Endodermal cell (in vitro differentiated cells): ENCODE results near the gene ABCG1. TPM values are rescaled to one million over a fixed set of nuclear protein-coding genes. Genes with fewer than 3 reads are reported as not detected.

ENCODE experiments used
- DNase-seq: peaks from one replicate; pipeline ENCODE4 v3.0.0-alpha.2; 2017
- H3K27ac ChIP-seq: 2 replicates; pipeline ENCODE4 v1.5.1; 2013; ENCODE audit warnings: mild to moderate bottlenecking, low read depth, low read length, moderate library complexity
- H3K27me3 ChIP-seq: 2 replicates; pipeline ENCODE4 v1.6.1; 2013; ENCODE audit warnings: mild to moderate bottlenecking, low read length, moderate library complexity; ENCODE audit not compliant: insufficient read depth, control insufficient read depth, poor library complexity, severe bottlenecking
- H3K36me3 ChIP-seq: 2 replicates; pipeline ENCODE4 v1.7.0; 2013; ENCODE audit warnings: mild to moderate bottlenecking, low read length, moderate library complexity; ENCODE audit not compliant: control insufficient read depth, insufficient read depth
- H3K4me1 ChIP-seq: one replicate; pipeline ENCODE4 v1.7.0; 2013; ENCODE audit warnings: low read length; ENCODE audit not compliant: control insufficient read depth, insufficient read depth
- H3K4me3 ChIP-seq: 2 replicates; pipeline ENCODE4 v1.5.1; 2013; ENCODE audit warnings: mild to moderate bottlenecking, low read length, moderate library complexity
- H3K9ac ChIP-seq: 2 replicates; pipeline ENCODE4 v1.6.1; 2013; ENCODE audit warnings: mild to moderate bottlenecking, low read length, moderate library complexity; ENCODE audit not compliant: poor library complexity, severe bottlenecking; ENCODE audit errors: extremely low read depth
- H3K9me3 ChIP-seq: 2 replicates; pipeline ENCODE4 v1.6.1; 2013; ENCODE audit warnings: mild to moderate bottlenecking, low read length, moderate library complexity; ENCODE audit not compliant: control insufficient read depth
- H3K27ac Mint-ChIP-seq: 2 replicates; pipeline ENCODE4 v1.8.0; 2020; ENCODE audit warnings: mixed read lengths
- H3K27me3 Mint-ChIP-seq: 2 replicates; pipeline ENCODE4 v1.8.0; 2021; ENCODE audit warnings: mild to moderate bottlenecking, mixed read lengths; ENCODE audit not compliant: insufficient read depth
- H3K36me3 Mint-ChIP-seq: 2 replicates; pipeline ENCODE4 v1.8.0; 2020; ENCODE audit warnings: low read depth, mixed read lengths
- H3K4me1 Mint-ChIP-seq: 2 replicates; pipeline ENCODE4 v1.8.0; 2020; ENCODE audit warnings: mixed read lengths
- H3K4me3 Mint-ChIP-seq: 2 replicates; pipeline ENCODE4 v1.8.0; 2020; ENCODE audit warnings: mild to moderate bottlenecking, moderate library complexity, mixed read lengths
- H3K9me3 Mint-ChIP-seq: 2 replicates; pipeline ENCODE4 v1.8.0; 2020; ENCODE audit warnings: mild to moderate bottlenecking, mixed read lengths
- CTCF ChIP-seq: fragments of 200-600 bp; sonication (generic); conservative IDR thresholded peaks from 2 replicates; pipeline ENCODE4 v1.5.0; 2021; ENCODE audit warnings: antibody characterized with exemption, mild to moderate bottlenecking
- WGBS, 2 experiments: methylation state at CpG; one replicate each; pipeline versions ENCODE4 v1.1.5 to v1.1.7; 2013; ENCODE audit warnings: missing lambda C conversion rate in 2 of 2, mixed read lengths in 1 of 2; ENCODE audit not compliant: insufficient coverage in 1 of 2, insufficient read length in 1 of 2; 5-methylcytosine and 5-hydroxymethylcytosine counted together
- total RNA-seq, 2 donors: library from RNA; stranded (reverse); fragmentation: NEBNext Ultra II Directional in 1 of 2; extraction: Animal tissue kit (Norgen Biotek cat#: 25700) in 1 of 2; gene quantifications; 2 replicates in 1 of 2; 3 replicates in 1 of 2; pipeline ENCODE4 v1.2.1, GENCODE V29; 2021

ABCG1 gene
- total RNA-seq, 2 donors from 2014 or later, result 1.6 to 5.4 TPM

- peaks cover 24% of the 10 kb centered on the region for H3K4me1 Mint-ChIP-seq
Measured at GRCh38 chr21:42238185-42238934, 19.4 kb downstream of the ABCG1 start.

GRCh38 chr21:42239556-42239955 lies 20.6 kb downstream of the ABCG1 start:
- 91 to 93% methylated on average over 4 to 8 of the region's 8 CpGs for WGBS, 2 experiments

More at GRCh38 chr21:42238185-42238934, 19.4 kb downstream of the ABCG1 start:
- 94 to 97% methylated on average over 10 to 11 of the region's 12 CpGs for WGBS, 2 experiments
- TF ChIP-seq CTCF, result no peak
- Histone ChIP-seq H3K4me3 (no peak overlapping the region), H3K9ac (no peak overlapping the region), H3K27me3 (peaks cover 46% of the 10 kb centered on the region), H3K9me3 (no peaks in the 10 kb centered on the region), H3K36me3 (no peaks in the 10 kb centered on the region), H3K4me1 (peaks cover 7% of the 10 kb centered on the region), H3K27ac (no peak overlapping the region)
- no peak for DNase-seq
- H3K27me3 Mint-ChIP-seq, result peaks cover 36% of the 10 kb centered on the region
- H3K27ac Mint-ChIP-seq, result no peak overlapping the region
- H3K36me3 Mint-ChIP-seq, result no peaks in the 10 kb centered on the region
- no peak overlapping the region for H3K4me3 Mint-ChIP-seq
- no peaks in the 10 kb centered on the region for H3K9me3 Mint-ChIP-seq

DNA sequence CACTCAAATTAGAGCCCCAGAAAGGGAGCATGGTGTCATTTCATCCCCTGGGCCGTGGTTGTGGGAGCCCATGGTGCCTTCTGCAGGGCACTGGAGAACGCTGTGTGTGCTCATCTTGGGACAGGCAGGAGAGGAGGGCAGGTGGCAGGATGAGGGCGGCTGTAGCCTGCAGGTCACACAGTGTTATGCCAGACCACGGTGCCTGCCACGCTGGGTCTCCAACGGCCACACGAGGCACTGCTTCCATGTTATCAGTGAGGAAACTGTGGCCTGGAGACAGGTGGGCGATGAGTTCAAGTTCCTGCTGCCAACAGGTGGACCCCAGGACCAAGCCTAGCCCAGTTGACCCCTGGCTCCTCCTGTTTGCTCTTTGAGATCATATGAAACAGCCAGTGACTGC lies 21.0 kb downstream of the ABCG1 start:
- H3K36me3 Mint-ChIP-seq, result no peaks in the 10 kb centered on the region
- H3K4me3 Mint-ChIP-seq, result no peak overlapping the region
- WGBS, 2 experiments, result 94 to 96% methylated on average over 4 to 8 of the region's 8 CpGs
- peaks cover 2% of the 10 kb centered on the region for H3K4me1 ChIP-seq
- H3K4me3 ChIP-seq, result no peak overlapping the region
- no peaks in the 10 kb centered on the region for H3K9me3 ChIP-seq
- peak; percentile 59 for DNase-seq
- no peaks in the 10 kb centered on the region for H3K9me3 Mint-ChIP-seq
- peaks cover 38% of the 10 kb centered on the region for H3K27me3 Mint-ChIP-seq
- no peak overlapping the region for H3K27ac Mint-ChIP-seq
- no peak overlapping the region for H3K9ac ChIP-seq
- H3K36me3 ChIP-seq, result no peaks in the 10 kb centered on the region
- peaks cover 34% of the 10 kb centered on the region for H3K27me3 ChIP-seq
- no peak overlapping the region for H3K27ac ChIP-seq
- TF ChIP-seq CTCF, result peak; percentile 57
- peaks cover 17% of the 10 kb centered on the region for H3K4me1 Mint-ChIP-seq

More at GRCh38 chr21:42239556-42239955, 20.6 kb downstream of the ABCG1 start:
- Histone ChIP-seq H3K9me3 (no peaks in the 10 kb centered on the region), H3K4me1 (peaks cover 2% of the 10 kb centered on the region), H3K36me3 (no peaks in the 10 kb centered on the region), H3K9ac (no peak overlapping the region), H3K4me3 (no peak overlapping the region), H3K27me3 (peaks cover 35% of the 10 kb centered on the region), H3K27ac (no peak overlapping the region)
- Mint-ChIP-seq H3K4me3 (no peak overlapping the region), H3K36me3 (no peaks in the 10 kb centered on the region), H3K27me3 (peaks cover 39% of the 10 kb centered on the region), H3K27ac (no peak overlapping the region), H3K4me1 (peaks cover 17% of the 10 kb centered on the region), H3K9me3 (no peaks in the 10 kb centered on the region)
- TF ChIP-seq CTCF, result no peak
- no peak for DNase-seq
